Spleen (tissue), 13 donors: ENCODE measurements around the gene ZNF740. TPM values are rescaled to one million over a fixed set of nuclear protein-coding genes. Genes with fewer than 3 reads are reported as not detected.

Experiments used
- DNase-seq: peaks from one replicate; pipeline ENCODE4 v3.0.0-alpha.2; 2020
- H3K27ac ChIP-seq, 8 donors: fragments of 200-600 bp; sonication (generic) in 7 of 8; 1 replicate in 4 of 8; 2 replicates in 4 of 8; pipeline versions ENCODE4 v1.5.0 to v1.8.0; 2016 to 2021; ENCODE audit warnings: inconsistent platforms in 4 of 8, mild to moderate bottlenecking in 4 of 8, moderate library complexity in 1 of 8
- H3K27me3 ChIP-seq, 7 donors: fragments of 200-600 bp; sonication (generic) in 6 of 7; replicated peaks in 1 of 7; 1 replicate in 4 of 7; 2 replicates in 3 of 7; pipeline versions ENCODE4 v1.5.0 to v1.8.0; 2016 to 2021; ENCODE audit warnings: inconsistent platforms in 3 of 7, mild to moderate bottlenecking in 1 of 7
- H3K36me3 ChIP-seq, 6 donors: fragments of 200-600 bp; sonication (generic) in 5 of 6; 1 replicate in 4 of 6; 2 replicates in 2 of 6; pipeline versions ENCODE4 v1.5.0 to v1.8.0; 2016 to 2021; ENCODE audit warnings: inconsistent platforms in 2 of 6
- H3K4me1 ChIP-seq, 6 donors: fragments of 200-600 bp; sonication (generic) in 5 of 6; 1 replicate in 3 of 6; 2 replicates in 3 of 6; pipeline versions ENCODE4 v1.5.0 to v1.8.0; 2016 to 2021; ENCODE audit warnings: inconsistent platforms in 3 of 6
- H3K4me3 ChIP-seq, 8 donors: fragments of 200-600 bp; sonication (generic) in 7 of 8; 1 replicate in 4 of 8; 2 replicates in 4 of 8; pipeline versions ENCODE4 v1.5.0 to v1.8.0; 2016 to 2021; ENCODE audit warnings: inconsistent platforms in 4 of 8, mild to moderate bottlenecking in 4 of 8, moderate library complexity in 2 of 8
- H3K9me3 ChIP-seq, 8 donors: fragments of 200-600 bp; sonication (generic) in 7 of 8; 1 replicate in 4 of 8; 2 replicates in 4 of 8; pipeline versions ENCODE4 v1.5.0 to v1.8.0; 2016 to 2021; ENCODE audit warnings: inconsistent platforms in 4 of 8
- CTCF ChIP-seq, 11 experiments: fragments of 200-600 bp in 7 of 11; fragments of 450-650 bp in 4 of 11; sonication (generic) in 4 of 11; IDR thresholded peaks in 8 of 11; conservative IDR thresholded peaks in 3 of 11; 1 replicate in 7 of 11; 2 replicates in 4 of 11; pipeline versions ENCODE4 v1.4.0 to v1.8.0; 2016 to 2021; ENCODE audit warnings: antibody characterized with exemption in 11 of 11, inconsistent platforms in 4 of 11, mild to moderate bottlenecking in 1 of 11
- POLR2A ChIP-seq, 3 donors: fragments of 450-650 bp; IDR thresholded peaks; one replicate each; pipeline ENCODE4 v1.5.1; 2017; ENCODE audit warnings: antibody characterized with exemption in 3 of 3, mild to moderate bottlenecking in 1 of 3
- POLR2AphosphoS5 ChIP-seq, 3 donors: sonication (generic); formaldehyde crosslinking; IDR thresholded peaks; one replicate each; pipeline ENCODE4 v1.5.1; 2017; ENCODE audit warnings: antibody characterized with exemption in 3 of 3
- WGBS, 5 donors: extraction: QIAGEN DNeasy Blood & Tissue Kit in 3 of 5; methylation state at CpG; one replicate each; pipeline versions ENCODE4 v1.1.5 to v1.1.7; 2013 to 2018; 5-methylcytosine and 5-hydroxymethylcytosine counted together
- intact Hi-C: fragments of 100-400 bp; cut with DNase I; formaldehyde crosslinking; loops from one replicate; pipeline ENCODE4 v1.15.0; 2023; ENCODE audit warnings: low total_unique reads
- long read RNA-seq, 2 donors: transcript quantifications; one replicate each; lab custom pipeline, GENCODE V29; 2026
- polyA plus RNA-seq, 3 donors: library from polyadenylated mRNA; stranded (reverse); fragments of 200-250 nt; gene quantifications; one replicate each; pipeline ENCODE4 v1.2.1, GENCODE V29; 2013
- total RNA-seq, 7 donors: library from RNA; depleted of rRNA in 3 of 7; stranded (reverse); fragments of >200 nt in 3 of 7; fragmentation: NEBNext Ultra II Directional in 4 of 7; extraction: Animal tissue kit (Norgen Biotek cat#: 25700) in 4 of 7; gene quantifications; one replicate each; pipeline versions ENCODE4 v1.1.0 to v1.2.1, GENCODE V29; 2016 to 2021
- donor health status: healthy with polysubstance abuse.
- donor health status: DM: no; HTN: no; CAD: no; lungs with moderate emphysema.
- donor health status: DM: no; HTN: no; CAD: no.
- donor health status: Bipolar disorder and iron deficiency.
- donor health status: healthy.
- donor health status: DM: no; HTN: no; CAD: no.
- donor health status: DM: yes; HTN: yes; CAD: no.

The ZNF740 gene
- total RNA-seq (10 to 100 TPM; 23.6 to 66.1 (median 45.1) TPM), polyA plus RNA-seq (10 to 100 TPM in 1 of 3 donors, 1 to 10 TPM in 2; 5.6 to 12.1 (median 7.5) TPM)
- long read RNA-seq, donor 1, partial matches to known transcripts: 5 of 5 reads
- long read RNA-seq, donor 1, other reads (novel, unspliced or antisense): 0 of 5 reads
- long read RNA-seq, donor 2, full-length matches to known transcripts: 1 of 1 reads
- long read RNA-seq, donor 2, partial matches to known transcripts: 0 of 1 reads
- long read RNA-seq, donor 2, other reads (novel, unspliced or antisense): 0 of 1 reads

GRCh38 chr12:53180220-53180930 is at the start of gene ZNF740, which contains the start of gene CSAD:
TSS of gene ZNF740 (plus strand) at chr12:53180722. CDS start at chr12:53181984, 1,262 bp downstream.
TSS of gene CSAD (minus strand) at chr12:53180925. CDS start at chr12:53173470, 7,455 bp downstream.
- peak within 1 kb of the TSS; percentile 39 to 91 (median 78) for H3K4me3 ChIP-seq
- H3K27ac ChIP-seq: peak within 1 kb of the TSS; percentile 92 to 97 (median 94)
- no peaks in the 10 kb centered on the region for H3K9me3 ChIP-seq
- peaks cover 27 to 64% (median 49%) of the 10 kb centered on the region in 6 donors for H3K4me1 ChIP-seq
- H3K36me3 ChIP-seq: peaks cover 0 to 38% (median 30%) of the 10 kb centered on the region in 6 donors
- intact Hi-C loops: no loop called here
- H3K27me3 ChIP-seq: no peaks in the 10 kb centered on the region
- TF ChIP-seq POLR2A (IDR thresholded peaks at IDR 0.05) (peak in 2 of 3 donors; percentile 15 to 41), POLR2AphosphoS5 (IDR thresholded peaks at IDR 0.05) (peak; percentile 93 to 96 (median 95)), CTCF (IDR thresholded peaks at IDR 0.05 in 8 of 11, conservative IDR thresholded peaks at IDR 0.05 in 3 of 11) (peak in 2 of 11 experiments; percentile 19 to 39)
- WGBS, 5 donors: 0 to 1% (median 1%) methylated on average over 40 to 70 of the region's 70 CpGs
- DNase-seq: peak; percentile 100

GRCh38 chr12:53131844-53132243 is 48.7 kb upstream of the ZNF740 start:
- 85 to 92% (median 88%) methylated on average over 2 of the region's 2 CpGs for WGBS, 5 donors
- DNase-seq: no peak
- Histone ChIP-seq H3K27ac (no peak overlapping the region), H3K9me3 (peaks cover 0 to 9% (median 5%) of the 10 kb centered on the region in 8 donors), H3K4me3 (no peak overlapping the region), H3K36me3 (no peaks in the 10 kb centered on the region), H3K27me3 (no peaks in the 10 kb centered on the region), H3K4me1 (peaks cover 0 to 17% (median 10%) of the 10 kb centered on the region in 6 donors)
- intact Hi-C loops: no loop called here
- TF ChIP-seq POLR2A (IDR thresholded peaks at IDR 0.05): no peak
- no peak for TF ChIP-seq POLR2AphosphoS5 (IDR thresholded peaks at IDR 0.05)
- no peak for TF ChIP-seq CTCF (IDR thresholded peaks at IDR 0.05 in 8 of 11, conservative IDR thresholded peaks at IDR 0.05 in 3 of 11)

GRCh38 chr12:53133722-53134121 is 46.8 kb upstream of the ZNF740 start:
- TF ChIP-seq CTCF (IDR thresholded peaks at IDR 0.05 in 8 of 11, conservative IDR thresholded peaks at IDR 0.05 in 3 of 11): no peak
- TF ChIP-seq POLR2A (IDR thresholded peaks at IDR 0.05): no peak
- no peak for TF ChIP-seq POLR2AphosphoS5 (IDR thresholded peaks at IDR 0.05)
- intact Hi-C loops: no loop called here
- H3K4me3 ChIP-seq: no peak overlapping the region
- peaks cover 0 to 17% (median 13%) of the 10 kb centered on the region in 8 donors for H3K9me3 ChIP-seq
- 86 to 97% (median 94%) methylated on average over 3 of the region's 3 CpGs for WGBS, 5 donors
- no peaks in the 10 kb centered on the region for H3K36me3 ChIP-seq
- no peaks in the 10 kb centered on the region for H3K27me3 ChIP-seq
- DNase-seq: no peak
- H3K27ac ChIP-seq: no peak overlapping the region
- H3K4me1 ChIP-seq: peaks cover 0 to 15% (median 10%) of the 10 kb centered on the region in 6 donors

- Histone ChIP-seq H3K27me3 (no peaks in the 10 kb centered on the region), H3K9me3 (peaks cover 0 to 12% (median 4%) of the 10 kb centered on the region in 8 donors), H3K27ac (no peak overlapping the region), H3K4me3 (no peak overlapping the region), H3K36me3 (no peaks in the 10 kb centered on the region), H3K4me1 (no peaks in the 10 kb centered on the region)
- 90 to 99% (median 94%) methylated on average over 4 of the region's 4 CpGs for WGBS, 5 donors
- TF ChIP-seq POLR2A (IDR thresholded peaks at IDR 0.05) (no peak), CTCF (IDR thresholded peaks at IDR 0.05 in 8 of 11, conservative IDR thresholded peaks at IDR 0.05 in 3 of 11) (no peak), POLR2AphosphoS5 (IDR thresholded peaks at IDR 0.05) (no peak)
- intact Hi-C loops: no loop called here
- no peak for DNase-seq
Observed at GRCh38 chr12:53143355-53143754, 37.2 kb upstream of the ZNF740 start.
